PC-3 (cell line): ENCODE data around the gene LPCAT1. TPM values are rescaled to one million over a fixed set of nuclear protein-coding genes. Genes with fewer than 3 reads are reported as not detected.

ENCODE experiments used
- ATAC-seq: fragments of 200-7000 bp; cut with Tn5 transposase; 2 replicates; pipeline ENCODE4 v1.9.1; 2020; ENCODE audit warnings: mild to moderate bottlenecking, moderate library complexity
- BruUV-seq: library from RNA; stranded (reverse); fragments of 400-500 nt; replicated peaks from 2 replicates; lab custom pipeline; 2021; lab: Mats Ljungman, UMichigan
- CTCF ChIA-PET: fragments of 300-600 bp; sonication (Branson Sonifier 250); formaldehyde crosslinking; loops from one replicate; lab custom pipeline; 2022; ENCODE audit warnings: antibody characterized with exemption; lab: Charles Lee
- POLR2A ChIA-PET: fragments of 300-600 bp; sonication (Branson Sonifier 250); formaldehyde crosslinking; loops from one replicate; lab custom pipeline; 2022; ENCODE audit warnings: antibody characterized with exemption; ENCODE audit not compliant: unreplicated experiment; lab: Charles Lee
- DNase-seq: peaks from one replicate; pipeline ENCODE4 v3.0.0-alpha.2; 2015
- H2AFZ ChIP-seq: fragments of 300-600 bp; sonication (generic); 2 replicates; pipeline ENCODE4 v1.6.0; 2016; ENCODE audit warnings: antibody characterized with exemption, low read length
- H3F3A ChIP-seq: fragments of 300-600 bp; sonication (generic); one replicate; pipeline ENCODE4 v1.6.0; 2017; ENCODE audit warnings: antibody characterized with exemption, low read length, control low read depth, mild to moderate bottlenecking; ENCODE audit not compliant: unreplicated experiment
- H3K27ac ChIP-seq: fragments of 300-600 bp; sonication (generic); 2 replicates; pipeline ENCODE4 v1.5.1; 2016; ENCODE audit warnings: mild to moderate bottlenecking, low read length
- H3K27me3 ChIP-seq: fragments of 300-600 bp; sonication (generic); 2 replicates; pipeline ENCODE4 v1.6.1; 2016; ENCODE audit warnings: low read length, mixed read lengths
- H3K36me3 ChIP-seq: fragments of 300-600 bp; sonication (generic); 2 replicates; pipeline ENCODE4 v1.6.1; 2016; ENCODE audit warnings: low read depth, mixed run types, low read length, mixed read lengths
- H3K4me1 ChIP-seq: fragments of 300-600 bp; sonication (generic); 2 replicates; pipeline ENCODE4 v1.5.1; 2016; ENCODE audit warnings: low read length; ENCODE audit not compliant: insufficient read depth
- H3K4me2 ChIP-seq: fragments of 300-600 bp; sonication (generic); 2 replicates; pipeline ENCODE4 v1.6.0; 2016; ENCODE audit warnings: low read length
- H3K4me3 ChIP-seq: fragments of 300-600 bp; sonication (generic); 2 replicates; pipeline ENCODE4 v1.5.1; 2016; ENCODE audit warnings: mild to moderate bottlenecking, low read length, mixed read lengths
- H3K79me2 ChIP-seq: fragments of 300-600 bp; sonication (generic); 2 replicates; pipeline ENCODE4 v1.6.1; 2017; ENCODE audit warnings: low read length, mixed read lengths
- H3K9ac ChIP-seq: fragments of 300-600 bp; sonication (generic); 2 replicates; pipeline ENCODE4 v1.6.0; 2016; ENCODE audit warnings: mild to moderate bottlenecking, low read length
- H3K9me2 ChIP-seq: fragments of 300-600 bp; sonication (generic); replicated peaks from 2 replicates; pipeline ENCODE4 v1.6.1; 2016; ENCODE audit warnings: mixed run types, low read length, mixed read lengths
- H3K9me3 ChIP-seq: fragments of 300-600 bp; sonication (generic); 2 replicates; pipeline ENCODE4 v1.6.1; 2016; ENCODE audit warnings: low read length, mixed read lengths
- H4K20me1 ChIP-seq: fragments of 300-600 bp; sonication (generic); 2 replicates; pipeline ENCODE4 v1.6.1; 2016; ENCODE audit warnings: low read length, mixed read lengths
- CTCF ChIP-seq: fragments of 300-600 bp; sonication (generic); conservative IDR thresholded peaks from 2 replicates; pipeline ENCODE4 v1.5.1; 2017; ENCODE audit warnings: antibody characterized with exemption, low read depth, mild to moderate bottlenecking, low read length
- EZH2 ChIP-seq: fragments of 300-600 bp; sonication (generic); IDR thresholded peaks from one replicate; pipeline ENCODE4 v1.6.1; 2017; ENCODE audit warnings: antibody characterized with exemption, mild to moderate bottlenecking, low read length; ENCODE audit not compliant: unreplicated experiment
- EZH2phosphoT487 ChIP-seq: fragments of 300-600 bp; sonication (generic); IDR thresholded peaks from 2 replicates; pipeline ENCODE4 v1.6.1; 2018; ENCODE audit warnings: mild to moderate bottlenecking, antibody characterized with exemption, low read length, borderline replicate concordance
- intact Hi-C: fragments of 100-400 bp; cut with micrococcal nuclease; formaldehyde crosslinking; loops from 2 replicates; pipeline ENCODE4 v1.9.0; 2023
- total RNA-seq: library from RNA; depleted of rRNA; stranded (reverse); fragments of >200 nt; gene quantifications from 2 replicates; pipeline ENCODE4 v1.2.3, GENCODE V29; 2014

The LPCAT1 gene
- total RNA-seq, 1 experiment from 2014 or later = 121 TPM

GRCh38 chr5:1514027-1514818 is 9.5 kb downstream of the LPCAT1 start:
- CTCF ChIA-PET = no interaction called here
- H3K27me3 ChIP-seq = no peaks in the 10 kb centered on the region
- H3K9me3 ChIP-seq = no peaks in the 10 kb centered on the region
- no peak overlapping the region for H3K9ac ChIP-seq
- POLR2A ChIA-PET = no interaction called here
- H3K4me2 ChIP-seq = no peak overlapping the region
- H3K4me1 ChIP-seq = peaks cover 65% of the 10 kb centered on the region
- no peak for TF ChIP-seq EZH2phosphoT487
- no peak for TF ChIP-seq EZH2
- no peak for TF ChIP-seq CTCF
- no TSS peak for BruUV-seq
- no peak for DNase-seq
- no peak for ATAC-seq
- peaks cover 13% of the 10 kb centered on the region for H3F3A ChIP-seq
- H3K36me3 ChIP-seq = peaks cover 56% of the 10 kb centered on the region
- intact Hi-C loops = no loop called here
- H4K20me1 ChIP-seq = peaks cover 7% of the 10 kb centered on the region; the same call in 1 of the 2 replicates
- H3K9me2 ChIP-seq = no peaks in the 10 kb centered on the region
- H3K27ac ChIP-seq = 0 out of 2 replicates have a peak overlapping the region, but pooled peaks have one; percentile 97
- peaks cover 90% of the 10 kb centered on the region for H3K79me2 ChIP-seq
- no peak overlapping the region for H2AFZ ChIP-seq
- no peak overlapping the region for H3K4me3 ChIP-seq

DNA sequence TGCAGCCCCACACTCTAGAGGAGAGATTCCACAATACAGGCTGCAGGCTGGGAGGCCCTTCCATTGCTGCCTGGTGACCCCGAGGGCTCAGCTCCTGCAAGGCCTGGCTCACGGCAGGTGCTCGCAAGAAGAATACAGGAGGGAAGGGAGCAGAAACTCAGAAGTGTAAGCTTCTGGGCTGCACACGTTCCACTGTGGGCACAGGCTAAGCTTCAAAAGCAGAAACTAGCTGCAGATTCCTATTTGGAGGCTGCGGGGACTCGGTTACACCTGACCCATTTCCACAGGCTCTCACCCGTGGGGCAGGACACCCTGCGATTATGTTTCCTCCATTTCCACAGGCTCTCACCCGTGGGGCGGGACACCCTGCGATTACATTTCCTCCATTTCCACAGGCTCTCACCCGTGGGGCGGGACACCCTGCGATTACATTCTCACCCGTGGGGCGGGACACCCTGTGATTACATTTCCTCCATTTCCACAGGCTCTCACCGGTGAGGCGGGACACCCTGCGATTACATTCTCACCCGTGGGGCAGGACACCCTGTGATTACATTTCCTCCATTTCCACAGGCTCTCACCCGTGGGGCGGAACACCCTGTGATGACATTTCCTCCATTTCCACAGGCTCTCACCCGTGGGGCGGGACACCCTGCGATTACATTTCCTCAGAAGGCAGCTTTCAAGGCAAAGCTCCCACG is 10.3 kb downstream of the LPCAT1 start:
- TF ChIP-seq EZH2phosphoT487 (no peak), EZH2 (no peak), CTCF (no peak)
- H3K9ac ChIP-seq = no peak overlapping the region; the same call in 1 of the 2 replicates
- ChIA-PET POLR2A (no interaction called here), CTCF (no interaction called here)
- H3K27ac ChIP-seq = peak overlapping the region; percentile 71; the same call in 1 of the 2 replicates
- no peaks in the 10 kb centered on the region for H3K9me3 ChIP-seq
- DNase-seq = no peak
- H3K4me3 ChIP-seq = no peak overlapping the region
- peaks cover 61% of the 10 kb centered on the region for H3K4me1 ChIP-seq
- ATAC-seq = no peak
- H2AFZ ChIP-seq = no peak overlapping the region
- intact Hi-C loops = no loop called here
- no TSS peak for BruUV-seq
- H3K4me2 ChIP-seq = no peak overlapping the region
- H3K27me3 ChIP-seq = no peaks in the 10 kb centered on the region
- no peaks in the 10 kb centered on the region for H3K9me2 ChIP-seq
- peaks cover 13% of the 10 kb centered on the region for H4K20me1 ChIP-seq
- H3K79me2 ChIP-seq = peaks cover 90% of the 10 kb centered on the region
- H3F3A ChIP-seq = peaks cover 13% of the 10 kb centered on the region
- peaks cover 53% of the 10 kb centered on the region for H3K36me3 ChIP-seq
